NCI-H526 treated with DMSO at 0.1 percent for 48 hours (cell line): ENCODE results near the gene IL17A.
"Not testable (repeated sequence)": the region's sequence is repeated elsewhere in the genome, so short reads cannot be mapped to it uniquely, and the experiment has no call there.

ENCODE experiments used
- DNase-seq: peaks from one replicate; lab custom pipeline; 2025; lab: John Stamatoyannopoulos, UW

The IL17A gene

GRCh38 chr6:52164319-52165094 lies 21.7 kb upstream of the IL17A start:
- DNase-seq = no peak

- DNase-seq = no peak
These were observed 18.9 kb upstream of the IL17A start for GRCh38 chr6:52167267-52167666.

- DNase-seq = not testable (repeated sequence)
These were observed 17.8 kb upstream of the IL17A start for GRCh38 chr6:52168351-52168750.

GRCh38 chr6:52174118-52174517 lies 12.1 kb upstream of the IL17A start:
- DNase-seq = no peak

GRCh38 chr6:52176550-52176949 lies 9.6 kb upstream of the IL17A start:
- DNase-seq = no peak

GRCh38 chr6:52177961-52178360 lies 8.2 kb upstream of the IL17A start:
- no peak for DNase-seq

- no peak for DNase-seq
These were observed 5.2 kb upstream of the IL17A start for GRCh38 chr6:52180787-52181558.

GRCh38 chr6:52183131-52183713 lies 3.0 kb upstream of the IL17A start:
- DNase-seq = no peak

- DNase-seq = no peak
These were observed 305 bp downstream of the IL17A start for GRCh38 chr6:52186480-52186879.

GRCh38 chr6:52187098-52187497 lies 923 bp downstream of the IL17A start:
- DNase-seq = no peak

GRCh38 chr6:52189974-52190373 lies 3.8 kb downstream of the IL17A start:
- DNase-seq = no peak

GRCh38 chr6:52190409-52190808 lies 4.2 kb downstream of the IL17A start:
- DNase-seq = no peak

- no peak for DNase-seq
These were observed 5.6 kb downstream of the IL17A start for GRCh38 chr6:52191824-52192223.

- DNase-seq = no peak
These were observed 9.7 kb downstream of the IL17A start for GRCh38 chr6:52195886-52196285.

GRCh38 chr6:52200088-52200487 lies 13.9 kb downstream of the IL17A start:
- not testable (repeated sequence) for DNase-seq

GRCh38 chr6:52201046-52201445 lies 14.9 kb downstream of the IL17A start:
- no peak for DNase-seq

GRCh38 chr6:52201493-52201892 lies 15.3 kb downstream of the IL17A start:
- DNase-seq = no peak

- no peak for DNase-seq
These were observed 20.9 kb downstream of the IL17A start for GRCh38 chr6:52207066-52207465.

- no peak for DNase-seq
These were observed 22.4 kb downstream of the IL17A start for GRCh38 chr6:52208612-52209011.

- no peak for DNase-seq
These were observed 23.6 kb downstream of the IL17A start for GRCh38 chr6:52209770-52210169.

GRCh38 chr6:52210227-52210626 lies 24.1 kb downstream of the IL17A start:
- peak; percentile 18 for DNase-seq

- no peak for DNase-seq
These were observed 27.0 kb downstream of the IL17A start for GRCh38 chr6:52213127-52213526.

- no peak for DNase-seq
These were observed 29.6 kb downstream of the IL17A start for GRCh38 chr6:52215787-52216186.
